Measurements from ENCODE around the gene ZCCHC14. TPM values are rescaled to one million over a fixed set of nuclear protein-coding genes. Genes with fewer than 3 reads are reported as not detected.
A peak's percentile ranks its signal among the peaks of the same experiment; 100 is the strongest.
"Not testable (repeated sequence)": the region's sequence is repeated elsewhere in the genome, so short reads cannot be mapped to it uniquely, and the experiment has no call there.

The ZCCHC14 gene
- total RNA-seq, 4 donors from 2014 or later = 23.0 to 70.0 (median 27.6) TPM

GRCh38 chr16:87493608-87494280, 920 bp upstream of the ZCCHC14 start:
- no peaks in the 10 kb centered on the region for H3K9me3 ChIP-seq
- H3K27ac ChIP-seq = peak overlapping the region in 2 of 3 donors; percentile 39 to 52
- H3K27me3 ChIP-seq = no peaks in the 10 kb centered on the region
- H3K4me3 ChIP-seq (replicated peaks in 1 of 3) = peak overlapping the region in 1 of 3 donors; percentile 30
- no peaks in the 10 kb centered on the region for H3K36me3 ChIP-seq
- intact Hi-C loops (cut with DNase I) = loop anchor here (10.0 kb wide), 1 partner anchor 79 kb away; no protein-coding TSS in a partner anchor
- DNase-seq = peak; percentile 44 to 48
- 26 to 28% methylated on average over 23 of the region's 23 CpGs for WGBS, 2 donors
- TF ChIP-seq CTCF (IDR thresholded peaks at IDR 0.05) = no peak
- TF ChIP-seq POLR2A (IDR thresholded peaks at IDR 0.05) = no peak
- H3K4me1 ChIP-seq = peaks cover 26 to 32% of the 10 kb centered on the region in 2 donors

DNA sequence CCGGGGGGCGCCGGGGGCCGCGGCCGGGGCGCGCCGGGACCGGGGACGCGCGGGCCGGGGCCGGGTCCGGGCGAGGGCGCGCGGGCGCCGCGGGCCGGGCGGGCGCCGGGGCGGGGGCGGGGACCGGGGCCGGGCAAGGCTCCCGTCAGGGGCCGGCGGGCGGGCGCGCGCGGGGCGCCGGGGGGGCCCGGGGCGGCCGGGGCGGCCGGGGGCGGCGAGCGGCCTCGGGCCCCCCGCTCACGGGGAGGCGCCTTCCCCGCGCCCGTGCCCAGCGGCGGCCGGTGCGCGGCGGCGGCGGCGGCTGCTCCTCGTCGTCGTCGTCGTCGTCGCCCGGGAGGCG, 563 bp downstream of the ZCCHC14 start:
- no CpG with 5 or more reads among the region's 74 CpGs for WGBS, 2 donors

GRCh38 chr16:87491522-87492290, 1.1 kb downstream of the ZCCHC14 start:
- H3K9me3 ChIP-seq = no peaks in the 10 kb centered on the region
- TF ChIP-seq CTCF (IDR thresholded peaks at IDR 0.05) (no peak), POLR2A (IDR thresholded peaks at IDR 0.05) (peak in 1 of 2 donors; percentile 14)
- H3K36me3 ChIP-seq = no peaks in the 10 kb centered on the region
- H3K27me3 ChIP-seq = no peaks in the 10 kb centered on the region
- peak; percentile 50 to 54 for DNase-seq
- peaks cover 46 to 50% of the 10 kb centered on the region in 2 donors for H3K4me1 ChIP-seq
- intact Hi-C loops (cut with DNase I) = loop anchor here (10.0 kb wide), 1 partner anchor 77 kb away; no protein-coding TSS in a partner anchor
- H3K27ac ChIP-seq = peak overlapping the region; percentile 32 to 74 (median 52)
- H3K4me3 ChIP-seq (replicated peaks in 1 of 3) = peak overlapping the region in 2 of 3 donors; percentile 20 to 51
- 31 to 42% methylated on average over 13 to 20 of the region's 80 CpGs for WGBS, 2 donors

More for the DNA sequence above, 563 bp downstream of the ZCCHC14 start:
- Histone ChIP-seq H3K4me3 (replicated peaks in 1 of 3) (no peak overlapping the region), H3K4me1 (peaks cover 41 to 44% of the 10 kb centered on the region in 2 donors), H3K27ac (no peak overlapping the region), H3K27me3 (no peaks in the 10 kb centered on the region), H3K9me3 (no peaks in the 10 kb centered on the region), H3K36me3 (no peaks in the 10 kb centered on the region)
- DNase-seq = no peak
- TF ChIP-seq CTCF (IDR thresholded peaks at IDR 0.05) (no peak), POLR2A (IDR thresholded peaks at IDR 0.05) (no peak)
- intact Hi-C loops (cut with DNase I) = loop anchor here (10.0 kb wide), 1 partner anchor 77 kb away; no protein-coding TSS in a partner anchor

DNA sequence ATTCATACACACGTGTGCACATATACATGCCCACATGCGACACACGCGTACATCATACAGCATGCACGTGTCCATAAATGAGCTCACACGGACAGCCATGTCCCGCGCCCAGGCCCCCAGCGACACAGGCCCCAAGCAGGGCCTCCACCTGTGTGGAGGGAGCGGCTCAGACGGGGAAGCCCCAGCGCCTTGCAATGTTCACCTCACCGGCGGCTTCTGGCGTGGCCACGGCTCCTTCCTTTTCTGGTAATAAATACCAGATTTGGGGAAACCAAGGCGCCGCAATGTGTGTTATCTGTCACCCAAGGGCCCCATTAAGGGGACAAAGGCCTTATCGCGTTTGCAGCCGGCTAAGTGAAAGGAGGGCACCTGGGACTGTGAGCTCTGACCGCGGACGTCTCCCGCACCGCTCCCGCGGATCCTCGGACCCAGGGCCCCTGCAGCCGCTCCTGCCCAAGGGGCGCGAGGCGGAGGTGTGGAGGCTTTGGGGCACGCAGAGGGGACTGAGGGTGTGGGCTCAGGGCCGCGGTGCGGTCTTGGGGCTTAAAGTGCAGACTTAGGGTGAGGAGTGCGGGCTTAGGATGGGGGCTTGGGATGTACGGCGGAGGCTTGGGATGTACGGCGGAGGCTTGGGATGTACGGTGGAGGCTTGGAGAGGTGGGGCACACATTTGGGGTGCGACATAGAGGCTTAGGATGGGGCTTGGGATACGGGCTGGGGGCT, 1.9 kb downstream of the ZCCHC14 start:
- Histone ChIP-seq H3K4me1 (peaks cover 54 to 56% of the 10 kb centered on the region in 2 donors), H3K4me3 (replicated peaks in 1 of 3) (peak overlapping the region in 2 of 3 donors; percentile 5 to 51), H3K27ac (peak overlapping the region; percentile 9 to 74 (median 37))
- intact Hi-C loops (cut with DNase I) = loop anchor here (10.0 kb wide), 1 partner anchor 76 kb away; no protein-coding TSS in a partner anchor
- 50 to 55% methylated on average over 31 to 45 of the region's 45 CpGs for WGBS, 2 donors
- not testable (repeated sequence) for H3K9me3 ChIP-seq, H3K27me3 ChIP-seq, H3K36me3 ChIP-seq
- peak; percentile 12 to 32 for DNase-seq

DNA sequence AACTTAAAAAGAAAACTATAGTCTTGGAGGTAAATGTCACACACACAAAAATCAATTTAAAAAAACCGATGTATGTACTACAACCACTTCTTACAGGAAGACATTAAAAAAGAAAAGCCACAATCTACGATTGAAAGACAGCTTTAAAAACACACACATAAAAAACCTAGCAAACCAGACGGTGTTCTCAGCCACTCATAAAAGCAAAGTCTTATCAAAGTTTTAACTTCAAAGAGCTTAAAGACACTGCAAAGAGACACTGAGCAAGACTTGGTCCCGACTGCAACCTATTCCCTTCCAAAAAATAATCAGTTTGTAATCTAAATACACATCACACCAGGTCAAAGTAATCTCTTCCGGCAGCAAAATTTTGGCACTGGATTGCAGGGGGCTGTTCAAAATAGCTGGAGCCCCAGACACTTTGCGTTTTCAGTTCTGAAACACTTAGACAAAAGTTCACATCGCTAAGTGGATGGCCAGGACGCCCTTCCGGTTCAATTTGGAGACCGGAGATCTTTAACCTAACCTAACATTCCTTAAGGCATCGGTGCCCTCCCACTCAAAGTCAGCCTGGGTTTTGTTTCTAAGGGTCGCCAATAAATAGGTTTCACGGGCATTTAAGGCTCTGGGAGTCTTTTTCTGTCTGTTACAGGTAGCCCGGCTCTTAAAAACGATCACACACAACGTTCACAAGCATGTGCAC, 2.6 kb downstream of the ZCCHC14 start:
- WGBS, 2 donors = 16 to 17% methylated on average over 16 of the region's 16 CpGs
- peak in 1 of 2 donors; percentile 10 for DNase-seq
- H3K27me3 ChIP-seq = no peaks in the 10 kb centered on the region
- H3K4me1 ChIP-seq = peaks cover 61 to 62% of the 10 kb centered on the region in 2 donors
- H3K4me3 ChIP-seq (replicated peaks in 1 of 3) = peak overlapping the region in 1 of 3 donors; percentile 51
- H3K27ac ChIP-seq = peak overlapping the region; percentile 9 to 74 (median 37)
- no peaks in the 10 kb centered on the region for H3K9me3 ChIP-seq
- TF ChIP-seq CTCF (IDR thresholded peaks at IDR 0.05) (no peak), POLR2A (IDR thresholded peaks at IDR 0.05) (no peak)
- no peaks in the 10 kb centered on the region for H3K36me3 ChIP-seq
- intact Hi-C loops (cut with DNase I) = loop anchor here (10.0 kb wide), 1 partner anchor 75 kb away; no protein-coding TSS in a partner anchor
